ENCODE measurements around the gene MISP.
"Not testable (repeated sequence)": the region's sequence is repeated elsewhere in the genome, so short reads cannot be mapped to it uniquely, and the experiment has no call there.

MISP gene

DNA sequence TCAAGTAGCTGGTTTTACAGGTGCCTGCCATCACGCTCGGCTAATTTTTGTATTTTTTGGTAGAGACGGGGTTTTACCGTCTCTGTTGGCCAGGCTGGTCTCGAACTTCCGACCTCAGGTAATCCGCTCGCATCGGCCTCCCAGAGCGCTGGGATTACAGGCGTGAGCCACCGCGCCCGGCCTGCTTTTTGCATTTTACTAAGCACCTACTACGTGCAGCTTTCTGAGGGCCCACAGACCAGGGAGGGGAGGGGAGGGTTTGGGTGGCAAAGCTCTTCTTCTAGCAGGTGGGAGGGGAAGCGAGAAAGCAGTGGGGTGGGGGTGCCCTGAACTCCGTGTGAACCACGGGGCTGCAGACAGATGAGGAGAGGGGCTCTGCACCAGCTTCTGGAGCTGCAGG, 27.2 kb upstream of the MISP start:
- Histone ChIP-seq H3K27me3 (replicated peaks in 2 of 5; ENCODE audit: control insufficient read depth in 4 of 5, insufficient read depth in 5 of 5, low read length in 4 of 5) (peaks cover 0 to 7% (median 0%) of the 10 kb centered on the region in 5 experiments), H3K4me1 (ENCODE audit: control extremely low read depth in 1 of 4, control insufficient read depth in 4 of 4, insufficient read depth in 4 of 4, low read length in 3 of 4) (peaks cover 0 to 32% (median 20%) of the 10 kb centered on the region in 4 experiments), H3K36me3 (ENCODE audit: control insufficient read depth in 4 of 4, insufficient read depth in 4 of 4, low read length in 3 of 4) (no peaks in the 10 kb centered on the region), H3K9me3 (ENCODE audit: control extremely low read depth in 1 of 5, control insufficient read depth in 4 of 5, insufficient read depth in 2 of 5, low read depth in 1 of 5, low read length in 4 of 5) (no peaks in the 10 kb centered on the region), H3K4me3 (ENCODE audit: control insufficient read depth in 1 of 7, extremely low read depth in 1 of 7, insufficient read depth in 4 of 7, low read depth in 2 of 7, low read length in 6 of 7) (no peak overlapping the region), H3K27ac (ENCODE audit: insufficient read depth in 1 of 2, low read depth in 1 of 2, low read length in 2 of 2, poor library complexity in 1 of 2, severe bottlenecking in 2 of 2) (no peak overlapping the region)
- ChIA-PET POLR2A (no interaction called here), CTCF (interaction anchor here (1.8 to 2.1 kb wide), 2 partner anchors 16 to 19 kb away, joined by 7 read pairs; no protein-coding TSS in a partner anchor)
- DNase-seq, result no peak
- WGBS (ENCODE audit: insufficient coverage), result 94% methylated on average over 12 of the region's 18 CpGs

DNA sequence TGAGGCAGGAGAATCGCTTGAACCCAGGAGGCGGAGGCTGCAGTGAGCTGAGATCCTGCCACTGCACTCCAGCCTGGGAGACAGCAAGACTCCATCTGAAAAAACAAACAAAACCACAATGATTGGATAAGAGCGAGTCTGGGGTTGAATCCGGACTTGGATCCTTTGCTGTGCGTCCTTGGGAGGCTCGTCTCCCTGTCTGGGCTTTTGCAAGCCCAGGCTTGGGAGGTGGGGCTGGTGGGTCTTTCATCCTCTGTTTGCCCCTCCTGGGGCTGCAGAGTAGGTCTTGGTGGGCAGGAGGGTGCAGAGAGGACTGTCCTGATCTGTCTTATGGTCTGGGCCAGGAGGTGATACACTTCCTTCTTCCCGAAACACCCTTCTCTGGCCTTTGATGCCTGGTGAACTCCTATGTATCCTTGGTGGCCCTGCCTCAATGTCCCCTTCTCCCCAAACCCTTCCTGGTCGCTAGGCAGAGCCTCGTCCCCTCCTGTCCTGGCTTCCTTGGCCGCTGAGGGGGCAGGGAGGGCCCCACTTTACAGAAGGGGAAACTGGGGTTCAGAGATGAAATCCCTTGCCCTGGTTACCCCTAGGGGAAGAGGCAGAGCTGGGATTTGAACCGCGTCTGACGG, 25.3 kb upstream of the MISP start:
- no peaks in the 10 kb centered on the region for H3K9me3 ChIP-seq (ENCODE audit: control extremely low read depth in 1 of 5, control insufficient read depth in 4 of 5, insufficient read depth in 2 of 5, low read depth in 1 of 5, low read length in 4 of 5)
- H3K27ac ChIP-seq (ENCODE audit: insufficient read depth in 1 of 2, low read depth in 1 of 2, low read length in 2 of 2, poor library complexity in 1 of 2, severe bottlenecking in 2 of 2), result no peak overlapping the region
- peaks cover 0 to 4% (median 0%) of the 10 kb centered on the region in 4 experiments for H3K36me3 ChIP-seq (ENCODE audit: control insufficient read depth in 4 of 4, insufficient read depth in 4 of 4, low read length in 3 of 4)
- CTCF ChIA-PET, result interaction anchor here (0.8 to 2.1 kb wide), 4 partner anchors 18 to 56 kb away, joined by 3 to 7 read pairs (median 4); no protein-coding TSS in a partner anchor
- WGBS (ENCODE audit: insufficient coverage), result 92% methylated on average over 5 of the region's 13 CpGs
- POLR2A ChIA-PET, result no interaction called here
- peaks cover 0 to 27% (median 12%) of the 10 kb centered on the region in 4 experiments for H3K4me1 ChIP-seq (ENCODE audit: control extremely low read depth in 1 of 4, control insufficient read depth in 4 of 4, insufficient read depth in 4 of 4, low read length in 3 of 4)
- H3K4me3 ChIP-seq (ENCODE audit: control insufficient read depth in 1 of 7, extremely low read depth in 1 of 7, insufficient read depth in 4 of 7, low read depth in 2 of 7, low read length in 6 of 7), result no peak overlapping the region
- no peaks in the 10 kb centered on the region for H3K27me3 ChIP-seq (replicated peaks in 2 of 5; ENCODE audit: control insufficient read depth in 4 of 5, insufficient read depth in 5 of 5, low read length in 4 of 5)
- DNase-seq, result no peak

GRCh38 chr19:726993-727956, 23.6 kb upstream of the MISP start:
- ChIA-PET POLR2A (interaction anchor here (1.0 kb wide), 1 partner anchor 14 kb away, joined by 4 read pairs; no protein-coding TSS in a partner anchor), CTCF (interaction anchor here (0.6 to 1.0 kb wide), 3 partner anchors 17 to 142 kb away, joined by 3 to 4 read pairs (median 3); partner anchors contain the start of gene PALM)
- Histone ChIP-seq H3K4me1 (ENCODE audit: control extremely low read depth in 1 of 4, control insufficient read depth in 4 of 4, insufficient read depth in 4 of 4, low read length in 3 of 4) (peaks cover 0 to 18% (median 11%) of the 10 kb centered on the region in 4 experiments), H3K9me3 (ENCODE audit: control extremely low read depth in 1 of 5, control insufficient read depth in 4 of 5, insufficient read depth in 2 of 5, low read depth in 1 of 5, low read length in 4 of 5) (no peaks in the 10 kb centered on the region), H3K27ac (ENCODE audit: insufficient read depth in 1 of 2, low read depth in 1 of 2, low read length in 2 of 2, poor library complexity in 1 of 2, severe bottlenecking in 2 of 2) (no peak overlapping the region), H3K27me3 (replicated peaks in 2 of 5; ENCODE audit: control insufficient read depth in 4 of 5, insufficient read depth in 5 of 5, low read length in 4 of 5) (no peaks in the 10 kb centered on the region), H3K36me3 (ENCODE audit: control insufficient read depth in 4 of 4, insufficient read depth in 4 of 4, low read length in 3 of 4) (peaks cover 0 to 6% (median 0%) of the 10 kb centered on the region in 4 experiments), H3K4me3 (ENCODE audit: control insufficient read depth in 1 of 7, extremely low read depth in 1 of 7, insufficient read depth in 4 of 7, low read depth in 2 of 7, low read length in 6 of 7) (no peak overlapping the region)
- no peak for DNase-seq
- WGBS (ENCODE audit: insufficient coverage), result 96% methylated on average over 32 of the region's 43 CpGs

DNA sequence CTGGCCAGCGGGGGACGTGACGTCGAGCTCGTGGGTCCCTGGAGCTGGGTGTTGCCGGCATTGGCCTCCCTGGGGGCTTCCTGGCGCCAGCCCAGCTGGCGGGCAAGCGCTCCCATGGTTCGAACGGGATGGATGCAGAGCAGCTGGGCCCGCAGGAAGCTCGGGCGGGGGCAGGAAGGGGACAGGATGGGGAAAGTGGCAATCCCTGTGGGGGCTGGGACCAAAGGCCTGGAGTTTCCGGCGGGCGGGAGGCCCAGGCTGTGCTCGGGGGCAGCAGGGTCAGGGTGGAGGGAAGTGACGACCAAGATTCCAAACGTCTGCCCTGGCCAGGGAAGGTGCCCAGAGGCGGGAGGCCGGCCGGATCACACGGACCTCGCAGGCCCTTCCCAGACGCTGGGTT, 22.9 kb upstream of the MISP start:
- peaks cover 0 to 6% (median 0%) of the 10 kb centered on the region in 4 experiments for H3K36me3 ChIP-seq (ENCODE audit: control insufficient read depth in 4 of 4, insufficient read depth in 4 of 4, low read length in 3 of 4)
- H3K9me3 ChIP-seq (ENCODE audit: control extremely low read depth in 1 of 5, control insufficient read depth in 4 of 5, insufficient read depth in 2 of 5, low read depth in 1 of 5, low read length in 4 of 5), result no peaks in the 10 kb centered on the region
- ChIA-PET CTCF (interaction anchor here (0.6 to 1.0 kb wide), 2 partner anchors 16 to 143 kb away, joined by 3 to 4 read pairs; no protein-coding TSS in a partner anchor), POLR2A (interaction anchor here (1.0 kb wide), 1 partner anchor 13 kb away, joined by 4 read pairs; no protein-coding TSS in a partner anchor)
- no peak overlapping the region for H3K27ac ChIP-seq (ENCODE audit: insufficient read depth in 1 of 2, low read depth in 1 of 2, low read length in 2 of 2, poor library complexity in 1 of 2, severe bottlenecking in 2 of 2)
- H3K4me1 ChIP-seq (ENCODE audit: control extremely low read depth in 1 of 4, control insufficient read depth in 4 of 4, insufficient read depth in 4 of 4, low read length in 3 of 4), result peaks cover 0 to 15% (median 10%) of the 10 kb centered on the region in 4 experiments
- no peak overlapping the region for H3K4me3 ChIP-seq (ENCODE audit: control insufficient read depth in 1 of 7, extremely low read depth in 1 of 7, insufficient read depth in 4 of 7, low read depth in 2 of 7, low read length in 6 of 7)
- H3K27me3 ChIP-seq (replicated peaks in 2 of 5; ENCODE audit: control insufficient read depth in 4 of 5, insufficient read depth in 5 of 5, low read length in 4 of 5), result no peaks in the 10 kb centered on the region
- 59% methylated on average over 15 of the region's 26 CpGs for WGBS (ENCODE audit: insufficient coverage)
- no peak for DNase-seq

GRCh38 chr19:729564-729963, 21.3 kb upstream of the MISP start:
- H3K4me3 ChIP-seq (ENCODE audit: control insufficient read depth in 1 of 7, extremely low read depth in 1 of 7, insufficient read depth in 4 of 7, low read depth in 2 of 7, low read length in 6 of 7); DNase-seq; H3K36me3 ChIP-seq (ENCODE audit: control insufficient read depth in 4 of 4, insufficient read depth in 4 of 4, low read length in 3 of 4); H3K27me3 ChIP-seq (replicated peaks in 2 of 5; ENCODE audit: control insufficient read depth in 4 of 5, insufficient read depth in 5 of 5, low read length in 4 of 5); H3K9me3 ChIP-seq (ENCODE audit: control extremely low read depth in 1 of 5, control insufficient read depth in 4 of 5, insufficient read depth in 2 of 5, low read depth in 1 of 5, low read length in 4 of 5); H3K27ac ChIP-seq (ENCODE audit: insufficient read depth in 1 of 2, low read depth in 1 of 2, low read length in 2 of 2, poor library complexity in 1 of 2, severe bottlenecking in 2 of 2); POLR2A ChIA-PET: not testable (repeated sequence)
- CTCF ChIA-PET, result interaction anchor here (0.9 to 3.6 kb wide), 2 partner anchors 11 to 22 kb away, joined by 3 to 14 read pairs; no protein-coding TSS in a partner anchor
- WGBS (ENCODE audit: insufficient coverage), result 93% methylated on average over 11 of the region's 15 CpGs
- H3K4me1 ChIP-seq (ENCODE audit: control extremely low read depth in 1 of 4, control insufficient read depth in 4 of 4, insufficient read depth in 4 of 4, low read length in 3 of 4), result peaks cover 0 to 16% (median 14%) of the 10 kb centered on the region in 4 experiments

- H3K27ac ChIP-seq (ENCODE audit: insufficient read depth in 1 of 2, low read depth in 1 of 2, low read length in 2 of 2, poor library complexity in 1 of 2, severe bottlenecking in 2 of 2), result no peak overlapping the region
- 92% methylated on average over 14 of the region's 14 CpGs for WGBS (ENCODE audit: insufficient coverage)
- POLR2A ChIA-PET, result no interaction called here
Measured at GRCh38 chr19:729965-730668, 20.8 kb upstream of the MISP start.

More at GRCh38 chr19:729965-730668, 20.8 kb upstream of the MISP start:
- no peaks in the 10 kb centered on the region for H3K9me3 ChIP-seq (ENCODE audit: control extremely low read depth in 1 of 5, control insufficient read depth in 4 of 5, insufficient read depth in 2 of 5, low read depth in 1 of 5, low read length in 4 of 5)
- DNase-seq, result no peak
- H3K4me3 ChIP-seq (ENCODE audit: control insufficient read depth in 1 of 7, extremely low read depth in 1 of 7, insufficient read depth in 4 of 7, low read depth in 2 of 7, low read length in 6 of 7), result no peak overlapping the region
- H3K27me3 ChIP-seq (replicated peaks in 2 of 5; ENCODE audit: control insufficient read depth in 4 of 5, insufficient read depth in 5 of 5, low read length in 4 of 5), result no peaks in the 10 kb centered on the region
- peaks cover 0 to 16% (median 14%) of the 10 kb centered on the region in 4 experiments for H3K4me1 ChIP-seq (ENCODE audit: control extremely low read depth in 1 of 4, control insufficient read depth in 4 of 4, insufficient read depth in 4 of 4, low read length in 3 of 4)
- peaks cover 0 to 6% (median 0%) of the 10 kb centered on the region in 4 experiments for H3K36me3 ChIP-seq (ENCODE audit: control insufficient read depth in 4 of 4, insufficient read depth in 4 of 4, low read length in 3 of 4)
- CTCF ChIA-PET, result interaction anchor here (0.9 to 3.6 kb wide), 2 partner anchors 10 to 22 kb away, joined by 3 to 14 read pairs; no protein-coding TSS in a partner anchor
